HG03060 (cell line): Measurements from ENCODE around the gene AMT.
"Not testable (repeated sequence)": the region's sequence is repeated elsewhere in the genome, so short reads cannot be mapped to it uniquely, and the experiment has no call there.

Experiments used
- ATAC-seq: cut with Tn5 transposase; IDR thresholded peaks from one replicate; pipeline ENCODE4 v1.9.1; 2021; ENCODE audit warnings: low read depth, moderate number of reproducible peaks; ENCODE audit not compliant: unreplicated experiment

AMT gene

GRCh38 chr3:49397470-49397869 lies 24.8 kb downstream of the AMT start:
- no peak for ATAC-seq

DNA sequence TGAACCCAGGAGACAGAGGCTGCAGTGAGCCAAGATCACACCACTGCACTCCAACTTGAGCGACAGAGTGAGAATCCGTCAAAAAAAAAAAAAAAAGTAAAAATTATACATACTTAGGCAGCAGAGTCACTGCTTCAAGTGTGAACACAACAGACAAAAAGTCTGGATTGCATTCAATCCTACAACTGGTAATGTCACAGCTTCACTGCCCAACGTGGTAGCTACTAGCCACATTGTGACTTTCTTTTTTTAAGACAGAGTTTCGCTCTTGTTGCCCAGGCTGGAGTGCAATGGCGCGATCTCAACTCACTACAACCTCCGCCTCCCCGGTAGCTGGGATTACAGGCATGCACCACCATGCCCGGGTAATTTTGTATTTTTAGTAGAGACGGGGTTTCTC lies 31.0 kb downstream of the AMT start:
- ATAC-seq: not testable (repeated sequence)

GRCh38 chr3:49389297-49389696 lies 33.0 kb downstream of the AMT start:
- ATAC-seq: no peak

GRCh38 chr3:49388289-49388820 lies 33.9 kb downstream of the AMT start:
- no peak for ATAC-seq

- no peak for ATAC-seq
Measured at GRCh38 chr3:49387721-49388120, 34.6 kb downstream of the AMT start.

DNA sequence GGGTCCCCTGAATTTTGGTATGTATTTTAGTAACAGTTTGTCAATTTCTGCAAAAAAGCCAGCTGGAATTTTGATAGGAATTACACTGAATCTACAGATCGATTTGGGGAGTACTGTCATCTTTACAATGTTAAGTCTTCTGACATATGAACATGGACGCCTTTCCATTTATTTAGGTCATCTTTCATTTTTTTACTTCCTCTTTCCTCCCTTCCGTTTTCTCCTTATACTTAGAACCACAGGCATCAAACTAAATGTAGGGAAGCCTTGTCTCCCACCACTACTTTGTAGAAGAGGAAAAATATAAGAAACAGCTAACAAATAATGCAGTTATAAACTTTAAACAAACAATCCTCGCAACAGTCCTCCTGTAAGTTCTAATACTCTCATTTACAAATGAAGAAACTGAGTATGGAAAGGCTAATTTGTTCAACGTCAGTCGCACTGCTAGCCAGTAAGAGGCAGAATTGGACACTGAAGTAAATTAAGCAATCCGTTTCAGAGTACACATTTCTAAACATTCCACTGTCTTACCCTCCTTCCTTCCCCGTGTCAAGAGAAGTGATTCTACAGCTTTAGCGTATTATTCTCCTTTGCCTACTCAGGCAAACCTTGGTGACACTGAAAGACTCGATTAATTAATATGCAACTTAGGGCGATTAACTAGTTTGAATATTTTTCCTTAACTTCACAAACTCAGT lies 36.1 kb downstream of the AMT start:
- no peak for ATAC-seq

DNA sequence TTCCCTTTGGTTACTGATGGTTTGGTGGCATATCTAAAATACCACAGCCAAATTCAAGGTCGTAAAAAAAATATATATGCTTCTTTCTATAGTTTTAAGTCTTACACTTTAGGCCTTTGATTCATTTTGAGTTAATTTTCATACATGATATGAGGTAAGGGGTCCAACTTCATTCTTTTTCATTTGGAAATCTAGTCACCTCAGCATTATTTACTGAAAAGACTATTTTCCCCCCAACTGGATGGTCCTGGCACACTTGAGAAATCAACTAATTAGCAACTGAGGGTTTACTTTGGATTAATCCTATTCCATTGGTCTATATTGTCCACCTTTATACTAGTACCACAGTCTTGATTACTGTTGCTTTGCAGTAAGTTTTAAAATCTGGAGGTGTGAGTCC lies 36.7 kb downstream of the AMT start:
- no peak for ATAC-seq

DNA sequence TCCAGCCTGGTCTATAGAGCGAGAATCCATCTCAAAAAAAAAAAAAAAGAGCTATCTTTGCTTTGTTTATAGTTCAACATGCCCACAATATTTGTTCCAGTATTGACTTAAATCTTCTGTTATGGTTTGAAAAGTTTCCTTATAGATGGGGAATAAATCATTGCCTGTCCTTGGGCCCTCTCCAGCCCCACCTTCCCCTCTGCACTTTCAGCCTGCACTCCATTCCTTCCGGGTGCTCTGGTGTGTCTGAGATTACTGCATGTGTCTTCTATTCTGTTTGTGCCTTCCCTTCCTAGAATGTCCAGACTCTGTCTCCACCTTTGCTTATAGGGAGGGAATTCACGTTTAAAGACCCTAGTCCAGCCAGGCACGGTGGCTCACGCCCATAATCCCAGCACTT lies 38.9 kb downstream of the AMT start:
- ATAC-seq: no peak

GRCh38 chr3:49378249-49378895 lies 43.9 kb downstream of the AMT start:
- no peak for ATAC-seq

GRCh38 chr3:49377483-49377882 lies 44.8 kb downstream of the AMT start:
- ATAC-seq: no peak

DNA sequence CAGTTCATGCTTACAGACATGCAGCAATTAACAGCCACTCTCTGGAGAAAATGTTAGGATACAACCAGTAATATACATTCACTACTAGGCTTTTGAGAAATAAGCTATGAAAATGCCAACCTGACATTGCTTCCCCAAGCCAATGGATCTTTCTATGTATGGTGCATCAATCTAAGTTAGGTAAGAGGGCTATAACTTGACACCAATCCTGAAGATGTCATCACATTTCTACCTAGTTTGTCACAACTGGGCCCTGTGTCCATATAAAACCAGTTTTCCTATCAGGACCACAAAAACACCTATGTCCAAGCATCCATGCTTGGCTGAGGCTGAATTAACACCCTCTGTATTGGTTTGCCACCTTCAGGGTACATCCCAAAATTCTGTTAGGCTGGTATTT lies 50.3 kb downstream of the AMT start:
- no peak for ATAC-seq

DNA sequence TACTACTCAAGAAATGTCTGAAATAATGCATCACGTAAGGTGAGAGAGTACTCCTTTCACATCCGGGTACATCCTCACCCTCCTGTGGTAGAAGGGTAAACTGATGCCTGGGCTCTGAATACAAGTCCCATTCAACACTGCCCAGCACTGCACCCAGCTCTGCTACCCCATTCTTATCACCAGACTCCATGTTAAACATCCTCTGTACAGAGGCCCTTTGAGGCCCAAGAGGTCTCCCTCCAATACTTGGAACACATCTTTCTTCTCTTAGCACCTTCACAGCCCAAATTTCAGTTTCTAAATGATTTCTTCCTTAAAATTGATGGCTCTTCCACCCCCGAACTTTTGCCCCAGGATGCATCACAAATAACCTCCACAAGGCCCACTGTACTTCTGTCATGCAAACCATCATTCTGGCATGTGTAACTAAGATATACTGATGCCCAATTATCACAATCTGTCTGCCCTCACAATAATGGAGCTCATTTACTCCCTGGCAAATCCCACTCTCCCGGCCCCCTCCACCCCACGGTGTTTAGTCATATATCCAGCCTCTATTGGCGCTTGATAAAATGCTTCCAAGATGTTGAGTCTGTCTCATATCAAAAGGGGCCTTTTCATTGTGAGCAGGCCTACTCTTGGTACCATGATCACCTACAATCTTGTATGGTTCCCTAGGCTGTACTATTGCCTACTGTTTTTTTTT lies 51.5 kb downstream of the AMT start:
- ATAC-seq: no peak
